Liver (tissue), 9 donors: Measurements from ENCODE around the gene PHF23. TPM values are rescaled to one million over a fixed set of nuclear protein-coding genes. Genes with fewer than 3 reads are reported as not detected.

ENCODE experiments used
- DNase-seq: peaks from one replicate; pipeline ENCODE4 v3.0.0-alpha.2; 2017; ENCODE audit warnings: low spot score
- H3K27ac ChIP-seq, 2 donors: one replicate each; pipeline ENCODE4 v1.7.0; 2013; ENCODE audit warnings: inconsistent platforms in 2 of 2, low read length in 2 of 2, control low read depth in 1 of 2, low read depth in 1 of 2, mild to moderate bottlenecking in 1 of 2
- H3K27me3 ChIP-seq, 4 donors: one replicate each; pipeline versions ENCODE4 v1.6.1 to v1.7.0; 2013; ENCODE audit warnings: low read length in 3 of 4, inconsistent platforms in 1 of 4, mild to moderate bottlenecking in 1 of 4, moderate library complexity in 1 of 4; ENCODE audit not compliant: control insufficient read depth in 4 of 4, insufficient read depth in 4 of 4
- H3K36me3 ChIP-seq, 4 donors: one replicate each; pipeline versions ENCODE4 v1.6.1 to v1.7.0; 2013; ENCODE audit warnings: low read length in 3 of 4, mild to moderate bottlenecking in 3 of 4, low read depth in 1 of 4, moderate library complexity in 1 of 4; ENCODE audit not compliant: control insufficient read depth in 4 of 4, insufficient read depth in 3 of 4
- H3K4me1 ChIP-seq, 4 donors: one replicate each; pipeline versions ENCODE4 v1.6.1 to v1.7.0; 2013; ENCODE audit warnings: low read length in 3 of 4, mild to moderate bottlenecking in 3 of 4, moderate library complexity in 1 of 4; ENCODE audit not compliant: control insufficient read depth in 4 of 4, insufficient read depth in 4 of 4
- H3K4me3 ChIP-seq, 3 donors: one replicate each; pipeline versions ENCODE4 v1.6.1 to v1.7.0; 2013; ENCODE audit warnings: low read length in 3 of 3, control low read depth in 1 of 3, low read depth in 1 of 3, mild to moderate bottlenecking in 1 of 3
- H3K9ac ChIP-seq, 2 donors: one replicate each; pipeline ENCODE4 v1.7.0; 2013; ENCODE audit warnings: low read length in 2 of 2, mild to moderate bottlenecking in 2 of 2, moderate library complexity in 2 of 2, control low read depth in 1 of 2, low read depth in 1 of 2
- H3K9me3 ChIP-seq, 4 donors: one replicate each; pipeline versions ENCODE4 v1.6.1 to v1.7.0; 2013; ENCODE audit warnings: low read length in 3 of 4; ENCODE audit not compliant: control insufficient read depth in 4 of 4
- ATF3 ChIP-seq: IDR thresholded peaks from 2 replicates; pipeline ENCODE4 v1.6.1; 2016; ENCODE audit warnings: antibody characterized with exemption
- CTCF ChIP-seq: fragments of 150-350 bp; IDR thresholded peaks from 2 replicates; pipeline ENCODE4 v1.5.1; 2017; ENCODE audit warnings: improper control_type of control experiment, low read depth, low read length; ENCODE audit not compliant: missing input control
- EGR1 ChIP-seq, 2 donors: IDR thresholded peaks; 2 replicates each; pipeline ENCODE4 v1.6.1; 2016 to 2018; ENCODE audit warnings: antibody characterized with exemption in 2 of 2, low read depth in 2 of 2
- FOXA1 ChIP-seq: IDR thresholded peaks from 2 replicates; pipeline ENCODE4 v1.6.1; 2016; ENCODE audit warnings: antibody characterized with exemption
- FOXA2 ChIP-seq: IDR thresholded peaks from 2 replicates; pipeline ENCODE4 v1.6.1; 2016; ENCODE audit warnings: antibody characterized with exemption
- GABPA ChIP-seq, 2 donors: IDR thresholded peaks in 1 of 2; conservative IDR thresholded peaks in 1 of 2; 2 replicates each; pipeline ENCODE4 v1.6.1; 2016; ENCODE audit warnings: antibody characterized with exemption in 2 of 2, mild to moderate bottlenecking in 1 of 2, moderate library complexity in 1 of 2
- HNF4A ChIP-seq, 2 donors: conservative IDR thresholded peaks; 2 replicates each; pipeline ENCODE4 v1.6.1; 2016; ENCODE audit warnings: antibody characterized with exemption in 2 of 2, mild to moderate bottlenecking in 2 of 2
- HNF4G ChIP-seq: IDR thresholded peaks from 2 replicates; pipeline ENCODE4 v1.6.1; 2016; ENCODE audit warnings: antibody characterized with exemption
- JUND ChIP-seq, 2 donors: IDR thresholded peaks; 2 replicates each; pipeline ENCODE4 v1.6.1; 2016; ENCODE audit warnings: antibody characterized with exemption in 2 of 2
- MAX ChIP-seq: IDR thresholded peaks from 2 replicates; pipeline ENCODE4 v1.6.1; 2016; ENCODE audit warnings: antibody characterized with exemption
- RAD21 ChIP-seq, 2 donors: IDR thresholded peaks; 2 replicates each; pipeline ENCODE4 v1.6.1; 2016; ENCODE audit warnings: antibody characterized with exemption in 2 of 2, mild to moderate bottlenecking in 2 of 2
- REST ChIP-seq: IDR thresholded peaks from 2 replicates; pipeline ENCODE4 v1.6.1; 2016; ENCODE audit warnings: antibody characterized with exemption, mild to moderate bottlenecking
- RXRA ChIP-seq, 2 donors: IDR thresholded peaks; 2 replicates each; pipeline ENCODE4 v1.6.1; 2017 to 2018; ENCODE audit warnings: antibody characterized with exemption in 2 of 2, mild to moderate bottlenecking in 1 of 2
- SP1 ChIP-seq: IDR thresholded peaks from 2 replicates; pipeline ENCODE4 v1.6.1; 2018; ENCODE audit warnings: antibody characterized with exemption, mild to moderate bottlenecking
- TAF1 ChIP-seq: conservative IDR thresholded peaks from 2 replicates; pipeline ENCODE4 v1.6.1; 2016; ENCODE audit warnings: antibody characterized with exemption, mild to moderate bottlenecking
- YY1 ChIP-seq: IDR thresholded peaks from 2 replicates; pipeline ENCODE4 v1.6.1; 2016; ENCODE audit warnings: antibody characterized with exemption, mild to moderate bottlenecking
- ZBTB33 ChIP-seq: IDR thresholded peaks from 2 replicates; pipeline ENCODE4 v1.6.1; 2016; ENCODE audit warnings: antibody characterized with exemption
- whole genome bisulfite sequencing: extraction: QIAGEN DNeasy Blood & Tissue Kit; methylation state at CpG from one replicate; pipeline ENCODE4 v1.1.7; 2013; 5-methylcytosine and 5-hydroxymethylcytosine counted together
- polyA plus RNA-seq, 2 donors: library from polyadenylated mRNA; stranded (reverse) in 1 of 2; unstranded in 1 of 2; fragments of 200-250 nt in 1 of 2; fragments of >200 nt in 1 of 2; fragmentation: Nextera tagmentation in 1 of 2; extraction: Ambion mirVana in 1 of 2; gene quantifications; one replicate each; pipeline versions ENCODE4 v1.2.1 to v1.2.3, GENCODE V29; 2013 to 2015
- total RNA-seq, 2 donors: library from RNA; depleted of rRNA; stranded (reverse); fragments of >200 nt; gene quantifications; one replicate each; pipeline ENCODE4 v1.2.3, GENCODE V29; 2014
- donor health status: healthy.
- donor health status: healthy.
- donor health status: healthy.
- donor health status: healthy.
- donor health status: healthy.

PHF23 gene
- total and polyA plus RNA-seq, 4 donors = 14.0 to 18.3 (median 15.2) TPM

- TF ChIP-seq EGR1 (IDR thresholded peaks at IDR 0.05; ENCODE audit: low read depth in 2 of 2) (no peak), REST (no peak), GABPA (IDR thresholded peaks at IDR 0.05 in 1 of 2, conservative IDR thresholded peaks at IDR 0.05 in 1 of 2) (no peak), RXRA (IDR thresholded peaks at IDR 0.05) (no peak), YY1 (no peak), TAF1 (no peak), JUND (IDR thresholded peaks at IDR 0.05) (no peak), ZBTB33 (no peak), MAX (no peak), ATF3 (no peak), FOXA1 (no peak), HNF4G (no peak), SP1 (no peak), HNF4A (conservative IDR thresholded peaks at IDR 0.05) (no peak), FOXA2 (no peak), CTCF (no peak)
- Histone ChIP-seq H3K9me3 (no peaks in the 10 kb centered on the region), H3K36me3 (peaks cover 3 to 19% (median 12%) of the 10 kb centered on the region in 4 donors), H3K27me3 (no peaks in the 10 kb centered on the region), H3K27ac (peak overlapping the region in 1 of 2 donors; percentile 15), H3K9ac (no peak overlapping the region), H3K4me3 (peak overlapping the region in 2 of 3 donors; percentile 85 to 93), H3K4me1 (peaks cover 3 to 33% (median 28%) of the 10 kb centered on the region in 4 donors)
- WGBS = 86% methylated on average over 7 of the region's 7 CpGs
- DNase-seq = no peak
These were observed 10.6 kb upstream of the PHF23 start for GRCh38 chr17:7249830-7250229.

- peaks cover 3 to 22% (median 13%) of the 10 kb centered on the region in 4 donors for H3K36me3 ChIP-seq
- 91% methylated on average over 6 of the region's 6 CpGs for WGBS
- H3K4me3 ChIP-seq = no peak overlapping the region
- H3K9ac ChIP-seq = no peak overlapping the region
- H3K4me1 ChIP-seq = peaks cover 3 to 33% (median 28%) of the 10 kb centered on the region in 4 donors
- DNase-seq = no peak
- H3K9me3 ChIP-seq = no peaks in the 10 kb centered on the region
- no peak overlapping the region for H3K27ac ChIP-seq
- H3K27me3 ChIP-seq = no peaks in the 10 kb centered on the region
- TF ChIP-seq GABPA (IDR thresholded peaks at IDR 0.05 in 1 of 2, conservative IDR thresholded peaks at IDR 0.05 in 1 of 2) (no peak), REST (no peak), RAD21 (IDR thresholded peaks at IDR 0.05) (no peak), HNF4A (conservative IDR thresholded peaks at IDR 0.05) (no peak), YY1 (no peak), CTCF (no peak), SP1 (no peak), HNF4G (no peak), TAF1 (no peak), JUND (IDR thresholded peaks at IDR 0.05) (no peak), RXRA (IDR thresholded peaks at IDR 0.05) (no peak), ATF3 (no peak), FOXA2 (no peak)
These were observed 10.0 kb upstream of the PHF23 start for GRCh38 chr17:7249214-7249613.
